ENCODE measurements around the gene KRTAP10-11. TPM values are rescaled to one million over a fixed set of nuclear protein-coding genes. Genes with fewer than 3 reads are reported as not detected.
"Not testable (repeated sequence)": the region's sequence is repeated elsewhere in the genome, so short reads cannot be mapped to it uniquely, and the experiment has no call there.

Gene KRTAP10-11
- total and polyA plus RNA-seq, 8 donors: not detected

DNA sequence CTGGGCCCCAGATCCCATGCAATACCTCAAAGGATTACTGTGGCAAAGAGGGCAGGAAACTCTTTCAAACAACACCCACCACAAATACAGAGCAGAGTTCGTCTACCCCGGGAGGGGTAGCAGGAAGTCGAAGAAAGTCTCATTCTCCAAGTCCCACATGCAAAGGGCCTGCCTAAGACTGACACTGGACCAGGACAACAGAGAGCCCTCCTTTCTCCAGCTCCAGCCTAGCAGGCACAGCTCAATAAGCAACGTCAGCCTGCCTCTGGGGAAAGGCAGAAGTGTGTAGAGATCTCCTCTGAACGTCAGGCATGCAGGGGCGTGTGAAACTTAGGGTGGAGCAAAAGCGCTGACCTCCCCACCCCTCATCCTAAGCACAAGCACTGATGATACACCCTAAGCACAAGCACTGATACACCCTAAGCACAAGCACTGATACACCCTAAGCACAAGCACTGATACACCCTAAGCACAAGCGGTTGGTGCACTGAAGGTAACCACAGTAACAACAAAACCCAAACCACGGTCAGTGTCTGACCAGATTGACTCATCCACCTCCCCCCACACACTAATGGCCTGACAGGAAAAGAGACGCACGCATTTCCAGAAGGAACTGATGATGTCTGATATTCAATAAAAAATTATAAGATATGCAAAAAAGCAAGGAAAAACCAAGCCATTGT, 12.8 kb downstream of the KRTAP10-11 start:
- H3K27ac ChIP-seq: no peak overlapping the region
- ATAC-seq (no peak), FAIRE-seq (no peak), DNase-seq (no peak)
- H3K27me3 ChIP-seq: peaks cover 0 to 15% (median 0%) of the 10 kb centered on the region in 4 donors
- TF ChIP-seq, protein P1, sequence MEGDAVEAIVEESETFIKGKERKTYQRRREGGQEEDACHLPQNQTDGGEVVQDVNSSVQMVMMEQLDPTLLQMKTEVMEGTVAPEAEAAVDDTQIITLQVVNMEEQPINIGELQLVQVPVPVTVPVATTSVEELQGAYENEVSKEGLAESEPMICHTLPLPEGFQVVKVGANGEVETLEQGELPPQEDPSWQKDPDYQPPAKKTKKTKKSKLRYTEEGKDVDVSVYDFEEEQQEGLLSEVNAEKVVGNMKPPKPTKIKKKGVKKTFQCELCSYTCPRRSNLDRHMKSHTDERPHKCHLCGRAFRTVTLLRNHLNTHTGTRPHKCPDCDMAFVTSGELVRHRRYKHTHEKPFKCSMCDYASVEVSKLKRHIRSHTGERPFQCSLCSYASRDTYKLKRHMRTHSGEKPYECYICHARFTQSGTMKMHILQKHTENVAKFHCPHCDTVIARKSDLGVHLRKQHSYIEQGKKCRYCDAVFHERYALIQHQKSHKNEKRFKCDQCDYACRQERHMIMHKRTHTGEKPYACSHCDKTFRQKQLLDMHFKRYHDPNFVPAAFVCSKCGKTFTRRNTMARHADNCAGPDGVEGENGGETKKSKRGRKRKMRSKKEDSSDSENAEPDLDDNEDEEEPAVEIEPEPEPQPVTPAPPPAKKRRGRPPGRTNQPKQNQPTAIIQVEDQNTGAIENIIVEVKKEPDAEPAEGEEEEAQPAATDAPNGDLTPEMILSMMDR (IDR thresholded peaks at IDR 0.05): no peak
- 36 to 37% methylated on average over 11 of the region's 11 CpGs for WGBS, 2 donors
- no peaks in the 10 kb centered on the region for H3K4me1 ChIP-seq
- no peaks in the 10 kb centered on the region for H3K9me3 ChIP-seq
- intact Hi-C loops (cut with DNase I): no loop called here
- no peaks in the 10 kb centered on the region for H3K36me3 ChIP-seq
- no peak overlapping the region for H3K4me3 ChIP-seq

DNA sequence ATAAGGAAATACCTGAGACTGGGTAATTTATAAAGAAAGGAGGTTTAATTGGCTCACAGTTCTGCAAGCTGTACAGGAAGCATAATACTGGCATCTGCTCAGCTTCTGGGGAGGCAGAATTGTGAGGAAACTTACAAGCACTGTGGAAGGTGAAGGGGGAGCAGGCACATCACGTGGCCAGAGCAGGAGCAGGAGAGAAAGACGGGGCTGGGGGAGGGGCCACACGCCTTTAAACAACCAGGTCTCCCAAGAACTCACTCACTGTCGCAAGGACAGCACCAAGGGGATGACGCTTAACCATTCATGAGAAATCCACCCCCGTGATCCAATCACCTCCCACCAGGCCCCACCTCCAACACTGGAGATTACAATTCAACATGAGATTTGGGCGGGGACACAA, 15.4 kb downstream of the KRTAP10-11 start:
- H3K36me3 ChIP-seq; FAIRE-seq; H3K9me3 ChIP-seq; H3K4me1 ChIP-seq; ATAC-seq; H3K27ac ChIP-seq; DNase-seq; intact Hi-C loops (cut with DNase I); H3K4me3 ChIP-seq: not testable (repeated sequence)
- H3K27me3 ChIP-seq: peaks cover 0 to 15% (median 0%) of the 10 kb centered on the region in 4 donors
- 51 to 59% methylated on average over 7 of the region's 7 CpGs for WGBS, 2 donors

DNA sequence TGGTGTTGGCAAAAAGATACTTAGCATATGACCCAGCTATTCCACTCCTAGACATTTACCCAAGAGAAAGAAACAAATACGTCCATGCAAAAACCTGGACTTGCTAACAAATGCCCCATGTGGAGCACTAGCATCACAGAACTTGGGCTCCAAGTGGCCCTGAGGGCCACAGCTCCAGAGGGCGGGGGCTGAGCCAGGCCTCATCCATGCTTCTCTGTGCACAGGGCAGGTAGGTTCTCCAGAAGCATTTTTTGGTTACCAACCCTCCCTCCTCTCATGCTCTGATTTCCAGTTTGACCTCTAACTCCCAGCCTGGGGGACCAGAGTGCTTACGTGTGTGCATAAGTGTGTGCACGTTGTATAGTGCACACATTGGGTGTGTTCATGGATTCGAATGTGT, 18.5 kb downstream of the KRTAP10-11 start:
- Histone ChIP-seq H3K27ac (no peak overlapping the region), H3K36me3 (no peaks in the 10 kb centered on the region), H3K4me1 (no peaks in the 10 kb centered on the region), H3K27me3 (peaks cover 0 to 7% (median 0%) of the 10 kb centered on the region in 4 donors), H3K9me3 (no peaks in the 10 kb centered on the region), H3K4me3 (no peak overlapping the region)
- WGBS, 2 donors: 59 to 80% methylated on average over 5 of the region's 5 CpGs
- intact Hi-C loops (cut with DNase I): no loop called here
- TF ChIP-seq, protein P1 (IDR thresholded peaks at IDR 0.05): no peak
- DNase-seq (no peak), FAIRE-seq (no peak), ATAC-seq (no peak)

DNA sequence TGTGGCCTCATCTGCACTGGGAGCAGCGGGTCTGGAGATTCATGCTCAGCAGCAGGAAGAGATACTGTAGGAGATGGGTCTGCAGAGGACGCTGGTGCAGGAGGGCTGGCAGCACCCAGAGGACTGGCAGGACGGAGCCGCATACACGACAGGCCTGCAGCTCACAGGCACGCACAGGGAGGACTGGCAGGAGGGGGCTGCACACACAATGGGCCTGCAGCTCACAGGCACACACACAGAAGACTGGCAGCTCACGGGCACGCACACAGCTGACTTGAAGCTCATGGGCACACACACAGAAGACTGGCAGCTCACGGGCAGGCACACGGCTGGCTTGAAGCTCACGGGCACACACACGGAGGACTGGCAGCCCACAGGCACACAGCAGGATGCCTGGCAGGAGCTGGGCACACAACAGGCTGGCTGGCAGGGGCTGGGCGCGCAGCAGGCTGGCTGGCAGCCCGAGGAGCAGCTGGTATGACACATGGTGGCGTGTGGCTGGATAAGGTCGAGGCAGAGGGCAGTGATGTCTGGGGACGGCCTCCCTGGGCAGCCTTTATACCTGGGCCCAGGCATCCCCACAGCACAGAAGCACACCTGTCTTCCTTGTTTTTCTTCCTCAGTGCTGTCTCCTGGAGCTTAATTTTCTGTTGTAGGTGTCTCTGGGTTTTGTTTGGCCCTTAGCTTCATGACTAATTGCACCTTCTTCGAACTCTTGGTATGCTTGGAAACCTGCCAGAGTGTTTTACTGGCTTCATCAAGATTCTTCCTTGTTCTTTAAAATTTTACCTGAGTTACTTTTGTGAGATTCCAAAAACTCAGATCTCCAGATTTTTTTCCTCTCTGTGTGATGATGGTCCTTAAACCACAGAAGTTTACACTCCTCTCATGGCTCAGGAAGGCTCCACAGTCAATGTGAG, 20.4 kb downstream of the KRTAP10-11 start, which contains the start of gene KRTAP12-2:
KRTAP12-2 (minus strand) TSS at position 527 of the 920 bp plus-strand sequence; CDS start at position 486, 41 bp downstream.
- no peak within 1 kb of the TSS for H3K4me3 ChIP-seq
- H3K27ac ChIP-seq: no peak within 1 kb of the TSS
- TF ChIP-seq, protein P1 (IDR thresholded peaks at IDR 0.05): no peak
- no peak for DNase-seq
- no peaks in the 10 kb centered on the region for H3K36me3 ChIP-seq
- FAIRE-seq: no peak
- intact Hi-C loops (cut with DNase I): no loop called here
- H3K9me3 ChIP-seq: no peaks in the 10 kb centered on the region
- 44 to 54% methylated on average over 19 of the region's 19 CpGs for WGBS, 2 donors
- H3K27me3 ChIP-seq: peaks cover 0 to 6% (median 0%) of the 10 kb centered on the region in 4 donors
- no peak for ATAC-seq
- H3K4me1 ChIP-seq: no peaks in the 10 kb centered on the region

DNA sequence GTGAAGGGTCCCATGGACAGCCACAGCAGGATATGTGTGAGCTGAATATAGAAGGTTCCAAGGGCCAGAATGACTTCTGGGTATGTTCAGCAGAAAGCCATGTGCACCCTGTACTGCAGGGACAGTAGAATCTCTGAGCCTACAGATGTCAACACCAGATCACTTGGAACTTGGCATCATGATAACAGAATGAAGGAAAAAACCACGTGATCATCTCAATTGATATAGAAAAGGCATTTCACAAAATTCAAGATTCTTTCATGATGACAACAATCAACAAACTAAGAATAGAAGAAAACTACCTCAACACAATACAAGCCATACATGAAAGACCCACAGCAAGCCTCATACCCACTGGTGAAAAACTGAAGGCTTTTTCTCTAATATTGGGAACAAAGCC, 21.4 kb downstream of the KRTAP10-11 start:
- Histone ChIP-seq H3K4me1 (no peaks in the 10 kb centered on the region), H3K9me3 (no peaks in the 10 kb centered on the region), H3K36me3 (no peaks in the 10 kb centered on the region), H3K4me3 (no peak overlapping the region), H3K27me3 (peaks cover 0 to 6% (median 0%) of the 10 kb centered on the region in 4 donors), H3K27ac (no peak overlapping the region)
- no peak for ATAC-seq
- 47 to 55% methylated on average over 1 of the region's 1 CpG for WGBS, 2 donors
- intact Hi-C loops (cut with DNase I): no loop called here
- FAIRE-seq: no peak
- TF ChIP-seq, protein P1 (IDR thresholded peaks at IDR 0.05): no peak
- no peak for DNase-seq

Data from pancreas (tissue), 10 donors.